IMR-90 (cell line): ENCODE measurements around the gene IL12RB2. TPM values are rescaled to one million over a fixed set of nuclear protein-coding genes. Genes with fewer than 3 reads are reported as not detected.

Experiments used
- ATAC-seq: fragments of 200-7000 bp; cut with Tn5 transposase; 2 replicates; pipeline ENCODE4 v1.9.1; 2020; ENCODE audit warnings: low read depth, mild to moderate bottlenecking, moderate library complexity
- BruUV-seq: library from RNA; stranded (reverse); fragments of 400-500 nt; replicated peaks from 2 replicates; lab custom pipeline; 2021; lab: Mats Ljungman, UMichigan
- CTCF ChIA-PET: fragments of 300-600 bp; formaldehyde crosslinking; extraction: SDS; loops from one replicate; lab custom pipeline; 2021; ENCODE audit warnings: antibody characterized with exemption; lab: Yijun Ruan, JAX
- POLR2A ChIA-PET: fragments of 300-600 bp; sonication (Branson Sonifier 250); formaldehyde crosslinking; loops from one replicate; lab custom pipeline; 2022; ENCODE audit warnings: antibody characterized with exemption; ENCODE audit not compliant: unreplicated experiment; lab: Charles Lee
- DNase-seq: peaks from one replicate; pipeline ENCODE4 v3.0.0; 2013
- H2AFZ ChIP-seq: replicated peaks from 2 replicates; pipeline ENCODE3; 2013; ENCODE audit warnings: low read length, mild to moderate bottlenecking; ENCODE audit not compliant: poor library complexity
- H2AK5ac ChIP-seq: 2 replicates; pipeline ENCODE4 v1.6.1; 2013; ENCODE audit warnings: low read depth, low read length, inconsistent platforms
- H2AK9ac ChIP-seq: replicated peaks from 2 replicates; pipeline ENCODE3; 2013; ENCODE audit warnings: mild to moderate bottlenecking, low read depth, low read length, moderate library complexity; ENCODE audit not compliant: poor library complexity
- H2BK120ac ChIP-seq: 2 replicates; pipeline ENCODE4 v1.6.1; 2013; ENCODE audit warnings: low read depth, low read length, inconsistent platforms
- H2BK15ac ChIP-seq: 3 replicates; pipeline ENCODE4 v1.6.1; 2013; ENCODE audit warnings: low read depth, low read length, inconsistent platforms
- H2BK20ac ChIP-seq: 2 replicates; pipeline ENCODE4 v1.6.1; 2013; ENCODE audit warnings: low read depth, mild to moderate bottlenecking, inconsistent platforms, low read length, moderate library complexity
- H2BK5ac ChIP-seq: 2 replicates; pipeline ENCODE4 v1.6.1; 2013; ENCODE audit warnings: mild to moderate bottlenecking, low read depth, low read length, inconsistent platforms; ENCODE audit not compliant: poor library complexity, severe bottlenecking
- H3K14ac ChIP-seq: replicated peaks from 2 replicates; pipeline ENCODE4 v1.6.1; 2013; ENCODE audit warnings: low read depth, low read length, inconsistent platforms
- H3K18ac ChIP-seq: 2 replicates; pipeline ENCODE4 v1.6.1; 2013; ENCODE audit warnings: low read depth, low read length, control low read depth
- H3K23ac ChIP-seq: 2 replicates; pipeline ENCODE4 v1.6.1; 2013; ENCODE audit warnings: low read depth, low read length, inconsistent platforms
- H3K27ac ChIP-seq: 2 replicates; pipeline ENCODE4 v1.5.1; 2013; ENCODE audit warnings: mild to moderate bottlenecking, control low read depth, low read length; ENCODE audit not compliant: insufficient read depth
- H3K27me3 ChIP-seq: 2 replicates; pipeline ENCODE4 v1.6.1; 2013; ENCODE audit warnings: low read length; ENCODE audit not compliant: control insufficient read depth, insufficient read depth
- H3K36me3 ChIP-seq: 2 replicates; pipeline ENCODE4 v1.6.1; 2013; ENCODE audit warnings: low read length, mixed read lengths; ENCODE audit not compliant: control insufficient read depth, insufficient read depth
- H3K4ac ChIP-seq: 2 replicates; pipeline ENCODE4 v1.6.1; 2013; ENCODE audit warnings: low read depth, low read length, inconsistent platforms
- H3K4me1 ChIP-seq: 2 replicates; pipeline ENCODE4 v1.6.1; 2013; ENCODE audit warnings: low read length, mixed read lengths; ENCODE audit not compliant: control insufficient read depth, insufficient read depth
- H3K4me2 ChIP-seq: 2 replicates; pipeline ENCODE4 v1.6.1; 2013; ENCODE audit warnings: low read depth, mild to moderate bottlenecking, control low read depth, low read length, moderate library complexity
- H3K4me3 ChIP-seq: 2 replicates; pipeline ENCODE4 v1.5.1; 2013; ENCODE audit warnings: low read depth, mild to moderate bottlenecking, control low read depth, low read length, moderate library complexity; ENCODE audit not compliant: insufficient read depth
- H3K56ac ChIP-seq: 2 replicates; pipeline ENCODE4 v1.6.1; 2013; ENCODE audit warnings: low read length, inconsistent platforms; ENCODE audit not compliant: insufficient read depth; ENCODE audit errors: extremely low read depth
- H3K79me1 ChIP-seq, 2 experiments: 2 replicates each; pipeline ENCODE4 v1.6.1; 2013; ENCODE audit warnings: low read length in 2 of 2, inconsistent platforms in 1 of 2, low read depth in 1 of 2
- H3K9ac ChIP-seq: 2 replicates; pipeline ENCODE4 v1.6.1; 2013; ENCODE audit warnings: low read depth, low read length, control low read depth
- H3K9me1 ChIP-seq: 2 replicates; pipeline ENCODE4 v1.6.1; 2013; ENCODE audit warnings: low read length, inconsistent platforms; ENCODE audit not compliant: insufficient read depth
- H3K9me3 ChIP-seq: 2 replicates; pipeline ENCODE4 v1.6.1; 2013; ENCODE audit warnings: low read length; ENCODE audit not compliant: control insufficient read depth, insufficient read depth
- H4K20me1 ChIP-seq: 2 replicates; pipeline ENCODE4 v1.6.1; 2013; ENCODE audit warnings: low read length, inconsistent platforms; ENCODE audit not compliant: insufficient read depth
- H4K5ac ChIP-seq: 2 replicates; pipeline ENCODE4 v1.6.1; 2013; ENCODE audit warnings: mild to moderate bottlenecking, low read depth, low read length, control low read depth
- H4K8ac ChIP-seq, 2 experiments: 2 replicates each; pipeline ENCODE4 v1.6.1; 2013; ENCODE audit warnings: low read depth in 2 of 2, low read length in 2 of 2, control low read depth in 1 of 2, inconsistent platforms in 1 of 2
- H4K91ac ChIP-seq: 2 replicates; pipeline ENCODE4 v1.6.1; 2013; ENCODE audit warnings: low read depth, low read length, inconsistent platforms; ENCODE audit not compliant: insufficient read depth
- BHLHE40 ChIP-seq: fragments of 150-350 bp; IDR thresholded peaks from 2 replicates; pipeline ENCODE4 v1.6.1; 2016; ENCODE audit warnings: mild to moderate bottlenecking, low read depth, low read length
- CHD1 ChIP-seq: IDR thresholded peaks from 2 replicates; pipeline ENCODE4 v1.6.1; 2012; ENCODE audit warnings: low read depth, low read length, improper control_type of control experiment
- ELK1 ChIP-seq: fragments of 150-350 bp; IDR thresholded peaks from 2 replicates; pipeline ENCODE4 v1.6.1; 2016; ENCODE audit warnings: low read depth, mild to moderate bottlenecking, low read length, moderate library complexity, borderline replicate concordance
- MAFK ChIP-seq: IDR thresholded peaks from 2 replicates; pipeline ENCODE4 v1.6.1; 2012; ENCODE audit warnings: low read depth, low read length, improper control_type of control experiment
- RAD21 ChIP-seq: IDR thresholded peaks from 2 replicates; pipeline ENCODE4 v1.6.1; 2012; ENCODE audit warnings: low read length, improper control_type of control experiment
- RFX5 ChIP-seq: IDR thresholded peaks from 2 replicates; pipeline ENCODE4 v1.8.0; 2012; ENCODE audit warnings: low read depth, mild to moderate bottlenecking, low read length, moderate library complexity
- SMC3 ChIP-seq: fragments of 150-350 bp; IDR thresholded peaks from 2 replicates; pipeline ENCODE4 v1.6.1; 2016; ENCODE audit warnings: low read depth, mild to moderate bottlenecking, antibody characterized with exemption, low read length, moderate library complexity
- WGBS, 2 experiments: methylation state at CpG; one replicate each; pipeline versions ENCODE4 v1.1.5 to v1.1.7; 2013; ENCODE audit warnings: missing lambda C conversion rate in 2 of 2; ENCODE audit not compliant: insufficient read length in 1 of 2; ENCODE audit errors: extremely low coverage in 2 of 2; 5-methylcytosine and 5-hydroxymethylcytosine counted together
- dilution Hi-C: fragments of 300-500 bp; cut with HindIII; formaldehyde crosslinking; loops from one replicate; pipeline ENCODE4 v1.14.3; 2018; ENCODE audit warnings: low sequenced_read_pairs; ENCODE audit not compliant: unreplicated experiment
- in situ Hi-C: fragments of 300-500 bp; cut with MboI; formaldehyde crosslinking; loops from 3 replicates; pipeline ENCODE4 v1.14.3; 2019; ENCODE audit warnings: low sequenced_read_pairs, inconsistent platforms, mixed read lengths
- intact Hi-C: fragments of 100-400 bp; cut with micrococcal nuclease; formaldehyde crosslinking; loops from 2 replicates; pipeline ENCODE4 v1.10.0; 2022
- polyA plus RNA-seq, 3 experiments: library from polyadenylated mRNA; depleted of rRNA; stranded (reverse); fragments of >200 nt; gene quantifications; 2 replicates each; pipeline ENCODE4 v1.2.3, GENCODE V29; 2012; ENCODE audit warnings: low replicate concordance in 1 of 3
- total RNA-seq: library from RNA; depleted of rRNA; stranded (reverse); fragments of >200 nt; gene quantifications from 2 replicates; pipeline ENCODE4 v1.2.3, GENCODE V29; 2012

Gene IL12RB2
- total and polyA plus RNA-seq, 2 of the 4 experiments (the other 2 are of a cell fraction), result not detected

DNA sequence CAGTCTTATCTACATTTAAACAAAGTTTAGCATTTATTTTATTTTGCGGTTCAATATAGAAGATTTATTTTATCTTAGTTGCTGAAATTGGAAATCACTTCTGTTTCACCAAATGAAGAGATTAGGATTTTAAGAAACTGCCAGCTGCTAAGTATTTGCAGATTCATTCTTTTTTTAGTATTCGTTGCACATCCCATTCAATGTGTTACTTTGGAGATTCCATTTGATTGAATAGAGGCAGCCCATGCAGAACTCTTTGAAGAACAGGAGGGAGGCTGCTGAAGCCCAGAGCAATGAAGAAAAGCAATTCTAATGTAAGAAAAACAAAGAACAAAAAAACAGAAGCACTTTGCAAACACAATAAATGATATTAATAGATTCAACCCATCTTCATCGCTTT, 38.6 kb upstream of the IL12RB2 start:
- no peaks in the 10 kb centered on the region for H3K4me1 ChIP-seq
- no peak overlapping the region for H2BK20ac ChIP-seq
- H3K27me3 ChIP-seq, result peaks cover 3% of the 10 kb centered on the region
- no peak overlapping the region for H3K18ac ChIP-seq
- ChIA-PET CTCF (no interaction called here), POLR2A (no interaction called here)
- BruUV-seq, result no TSS peak
- H3K9me3 ChIP-seq, result no peaks in the 10 kb centered on the region
- DNase-seq (no peak), ATAC-seq (no peak)
- no peaks in the 10 kb centered on the region for H4K20me1 ChIP-seq
- no peak overlapping the region for H2BK120ac ChIP-seq
- no peak overlapping the region for H4K8ac ChIP-seq
- no peak overlapping the region for H3K9ac ChIP-seq
- WGBS, 2 experiments, result 20% methylated on average over 1 of the region's 3 CpGs; no CpG with 5 or more reads in 1 of the 2 experiments
- H3K56ac ChIP-seq, result no peak overlapping the region
- no peak overlapping the region for H3K14ac ChIP-seq
- no peak overlapping the region for H3K4me3 ChIP-seq
- TF ChIP-seq ELK1 (no peak), MAFK (no peak), RFX5 (no peak), SMC3 (no peak), BHLHE40 (no peak), RAD21 (no peak), CHD1 (no peak)
- intact Hi-C loops (no loop called here), dilution Hi-C loops (no loop called here), in situ Hi-C loops (no loop called here)
- H2AK5ac ChIP-seq, result no peak overlapping the region
- no peak overlapping the region for H4K5ac ChIP-seq
- no peak overlapping the region for H4K91ac ChIP-seq
- no peaks in the 10 kb centered on the region for H3K36me3 ChIP-seq
- no peaks in the 10 kb centered on the region for H3K9me1 ChIP-seq
- no peak overlapping the region for H2AK9ac ChIP-seq
- no peaks in the 10 kb centered on the region for H3K79me1 ChIP-seq
- H3K4me2 ChIP-seq, result no peak overlapping the region
- no peak overlapping the region for H3K4ac ChIP-seq
- no peak overlapping the region for H3K27ac ChIP-seq
- no peak overlapping the region for H3K23ac ChIP-seq
- no peak overlapping the region for H2BK5ac ChIP-seq
- H2AFZ ChIP-seq, result no peak overlapping the region
- no peak overlapping the region for H2BK15ac ChIP-seq
